H7 (cell line): Measurements from ENCODE around the gene TMEM60. TPM values are rescaled to one million over a fixed set of nuclear protein-coding genes. Genes with fewer than 3 reads are reported as not detected.
A peak's percentile ranks its signal among the peaks of the same experiment; 100 is the strongest.

Source experiments
- DNase-seq: peaks from one replicate; pipeline ENCODE4 v3.0.0; 2012
- H3K27me3 ChIP-seq: 2 replicates; pipeline ENCODE4 v1.6.0; 2011; ENCODE audit warnings: mild to moderate bottlenecking, low read length; ENCODE audit not compliant: control insufficient read depth, insufficient read depth
- H3K36me3 ChIP-seq: replicated peaks from 2 replicates; pipeline ENCODE4 v1.5.1; 2011; ENCODE audit warnings: low read length; ENCODE audit not compliant: control insufficient read depth, insufficient read depth
- H3K4me3 ChIP-seq: 2 replicates; pipeline ENCODE4 v1.5.1; 2011; ENCODE audit warnings: low read depth, mild to moderate bottlenecking, control low read depth, low read length, moderate library complexity; ENCODE audit not compliant: insufficient read depth
- total RNA-seq: library from RNA; depleted of rRNA; stranded (reverse); fragments of >200 nt; shearing (Covaris generic); gene quantifications from 2 replicates; pipeline ENCODE4 v1.2.3, GENCODE V29; 2014

TMEM60 gene
- total RNA-seq, 1 experiment from 2014 or later = 28.5 TPM

DNA sequence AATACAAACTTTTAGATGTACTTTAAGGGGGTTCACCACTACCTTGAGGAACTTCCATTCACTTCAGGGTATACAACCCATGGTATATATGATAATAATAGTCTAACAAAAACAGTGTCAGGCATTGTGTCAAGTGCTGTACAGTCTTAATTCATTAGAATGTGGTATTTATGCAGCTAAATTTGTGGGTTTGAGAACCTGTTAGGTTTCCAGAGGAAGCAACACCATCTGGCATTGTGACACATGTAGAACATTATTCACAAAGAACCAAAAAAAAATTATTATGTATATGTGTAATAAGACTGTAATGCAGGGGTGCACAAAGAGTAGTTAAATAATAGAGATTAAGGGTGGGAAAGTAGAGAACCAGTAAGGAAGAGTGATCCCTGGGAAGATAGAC, 26.3 kb downstream of the TMEM60 start:
- H3K36me3 ChIP-seq = peaks cover 2% of the 10 kb centered on the region; the same call in 1 of the 2 replicates
- DNase-seq = no peak
- no peaks in the 10 kb centered on the region for H3K27me3 ChIP-seq
- H3K4me3 ChIP-seq = no peak overlapping the region

- H3K4me3 ChIP-seq = no peak overlapping the region
- DNase-seq = no peak
- H3K36me3 ChIP-seq = peaks cover 2% of the 10 kb centered on the region; the same call in 1 of the 2 replicates
- H3K27me3 ChIP-seq = no peaks in the 10 kb centered on the region
These were observed 27.9 kb downstream of the TMEM60 start for GRCh38 chr7:77770316-77770715.

- H3K36me3 ChIP-seq = no peaks in the 10 kb centered on the region
- DNase-seq = no peak
- no peak overlapping the region for H3K4me3 ChIP-seq
- H3K27me3 ChIP-seq = no peaks in the 10 kb centered on the region
These were observed 31.2 kb downstream of the TMEM60 start for GRCh38 chr7:77766801-77767605.

GRCh38 chr7:77765906-77766800, 32.1 kb downstream of the TMEM60 start:
- DNase-seq = no peak
- Histone ChIP-seq H3K36me3 (no peaks in the 10 kb centered on the region), H3K4me3 (no peak overlapping the region), H3K27me3 (no peaks in the 10 kb centered on the region)

GRCh38 chr7:77765481-77765880, 32.8 kb downstream of the TMEM60 start:
- Histone ChIP-seq H3K36me3 (no peaks in the 10 kb centered on the region), H3K4me3 (no peak overlapping the region), H3K27me3 (no peaks in the 10 kb centered on the region)
- no peak for DNase-seq

DNA sequence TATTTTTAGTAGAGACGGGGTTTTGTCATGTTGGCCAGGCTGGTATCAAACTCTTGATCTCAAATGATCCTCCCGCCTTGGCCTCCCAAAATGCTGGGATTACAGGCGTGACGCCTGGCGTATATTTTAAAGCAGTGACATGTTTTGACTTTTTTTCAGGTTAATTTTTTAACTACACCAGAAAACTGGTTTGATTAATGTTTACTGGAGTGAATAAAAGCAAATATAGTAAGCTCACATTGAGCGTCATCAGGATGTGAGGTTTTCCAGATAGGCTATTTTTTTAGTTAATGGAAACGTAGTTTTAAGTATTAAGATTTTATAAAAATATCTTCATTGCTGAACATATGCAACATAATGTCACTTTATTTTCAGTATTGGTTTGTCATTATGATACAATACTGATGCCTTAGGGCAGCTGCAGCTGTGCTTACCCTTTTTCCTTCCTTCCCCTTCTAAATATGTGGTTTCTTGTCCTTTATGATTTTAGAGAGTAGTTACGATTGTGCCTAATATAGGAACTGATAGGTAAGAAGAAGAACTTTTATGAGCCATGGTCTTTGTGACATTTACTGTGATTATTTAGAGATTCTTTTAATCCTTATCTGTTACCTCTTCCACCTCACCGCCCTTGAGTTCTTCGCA, 37.3 kb downstream of the TMEM60 start:
- no peaks in the 10 kb centered on the region for H3K36me3 ChIP-seq
- DNase-seq = no peak
- H3K4me3 ChIP-seq = no peak overlapping the region
- no peaks in the 10 kb centered on the region for H3K27me3 ChIP-seq

GRCh38 chr7:77759294-77759889, 38.8 kb downstream of the TMEM60 start:
- Histone ChIP-seq H3K4me3 (no peak overlapping the region), H3K36me3 (no peaks in the 10 kb centered on the region), H3K27me3 (no peaks in the 10 kb centered on the region)
- peak; percentile 39 for DNase-seq

- Histone ChIP-seq H3K27me3 (no peaks in the 10 kb centered on the region), H3K4me3 (no peak overlapping the region), H3K36me3 (no peaks in the 10 kb centered on the region)
- DNase-seq = no peak
These were observed 40.6 kb downstream of the TMEM60 start for GRCh38 chr7:77757589-77757988.

GRCh38 chr7:77753173-77753572, 45.1 kb downstream of the TMEM60 start:
- H3K36me3 ChIP-seq = peaks cover 3% of the 10 kb centered on the region; the same call in 1 of the 2 replicates
- no peak overlapping the region for H3K4me3 ChIP-seq
- no peak for DNase-seq
- no peaks in the 10 kb centered on the region for H3K27me3 ChIP-seq

- Histone ChIP-seq H3K27me3 (no peaks in the 10 kb centered on the region), H3K4me3 (no peak overlapping the region), H3K36me3 (peaks cover 3% of the 10 kb centered on the region; the same call in 1 of the 2 replicates)
- no peak for DNase-seq
These were observed 46.2 kb downstream of the TMEM60 start for GRCh38 chr7:77752016-77752415.

- no peak for DNase-seq
- Histone ChIP-seq H3K36me3 (peaks cover 3% of the 10 kb centered on the region; the same call in 1 of the 2 replicates), H3K4me3 (no peak overlapping the region), H3K27me3 (no peaks in the 10 kb centered on the region)
These were observed 50.5 kb downstream of the TMEM60 start for GRCh38 chr7:77747718-77748117.

DNA sequence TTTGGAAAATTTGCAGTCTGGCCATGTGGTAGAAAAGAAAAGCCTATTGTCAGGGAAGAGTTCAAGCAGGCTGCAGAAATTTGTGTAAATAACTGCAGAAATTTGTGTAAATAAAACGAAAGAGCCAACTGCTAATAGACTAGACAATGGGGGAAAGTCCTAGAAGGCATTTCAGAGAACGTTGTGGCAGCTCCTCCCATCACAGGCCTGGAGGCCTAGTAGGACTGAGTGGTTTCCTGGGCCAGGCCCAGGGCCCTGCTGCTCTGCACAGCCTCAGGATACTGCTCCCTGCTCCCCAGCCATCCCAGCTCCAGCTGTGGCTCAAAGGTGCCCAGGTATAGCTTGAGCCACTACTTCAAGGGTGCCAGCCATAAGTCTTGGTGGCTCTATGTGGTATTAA, 51.1 kb downstream of the TMEM60 start:
- no peak for DNase-seq
- H3K27me3 ChIP-seq = no peaks in the 10 kb centered on the region
- no peak overlapping the region for H3K4me3 ChIP-seq
- H3K36me3 ChIP-seq = peaks cover 2% of the 10 kb centered on the region

- peaks cover 2% of the 10 kb centered on the region for H3K36me3 ChIP-seq
- H3K27me3 ChIP-seq = no peaks in the 10 kb centered on the region
- H3K4me3 ChIP-seq = no peak overlapping the region
- DNase-seq = no peak
These were observed 51.4 kb downstream of the TMEM60 start for GRCh38 chr7:77746824-77747165.

GRCh38 chr7:77746164-77746823, 51.9 kb downstream of the TMEM60 start:
- peaks cover 2% of the 10 kb centered on the region for H3K36me3 ChIP-seq
- H3K27me3 ChIP-seq = no peaks in the 10 kb centered on the region
- DNase-seq = no peak
- H3K4me3 ChIP-seq = no peak overlapping the region
